Muscle layer of colon (tissue), 2 donors: ENCODE results near the gene TCERG1L.

Source experiments
- H3K27ac ChIP-seq: one replicate; pipeline ENCODE4 v1.7.0; 2013; ENCODE audit warnings: low read depth, mild to moderate bottlenecking, low read length, moderate library complexity
- H3K27me3 ChIP-seq, 2 donors: one replicate each; pipeline ENCODE4 v1.7.0; 2013; ENCODE audit warnings: low read length in 2 of 2, mild to moderate bottlenecking in 2 of 2; ENCODE audit not compliant: insufficient read depth in 2 of 2, control insufficient read depth in 1 of 2
- H3K36me3 ChIP-seq: one replicate; pipeline ENCODE4 v1.7.0; 2013; ENCODE audit warnings: mild to moderate bottlenecking, low read length; ENCODE audit not compliant: insufficient read depth
- H3K4me1 ChIP-seq: one replicate; pipeline ENCODE4 v1.7.0; 2013; ENCODE audit warnings: mild to moderate bottlenecking, low read length; ENCODE audit not compliant: insufficient read depth
- H3K4me3 ChIP-seq, 2 donors: one replicate each; pipeline ENCODE4 v1.7.0; 2013; ENCODE audit warnings: low read length in 2 of 2, low read depth in 1 of 2, mild to moderate bottlenecking in 1 of 2, moderate library complexity in 1 of 2
- H3K9ac ChIP-seq: one replicate; pipeline ENCODE4 v1.7.0; 2013; ENCODE audit warnings: low read length
- H3K9me3 ChIP-seq: one replicate; pipeline ENCODE4 v1.7.0; 2013; ENCODE audit warnings: mild to moderate bottlenecking, low read length
- donor health status: abdominal sarcoma.
- donor health status: Adenocarcinoma of cecum.

TCERG1L gene

DNA sequence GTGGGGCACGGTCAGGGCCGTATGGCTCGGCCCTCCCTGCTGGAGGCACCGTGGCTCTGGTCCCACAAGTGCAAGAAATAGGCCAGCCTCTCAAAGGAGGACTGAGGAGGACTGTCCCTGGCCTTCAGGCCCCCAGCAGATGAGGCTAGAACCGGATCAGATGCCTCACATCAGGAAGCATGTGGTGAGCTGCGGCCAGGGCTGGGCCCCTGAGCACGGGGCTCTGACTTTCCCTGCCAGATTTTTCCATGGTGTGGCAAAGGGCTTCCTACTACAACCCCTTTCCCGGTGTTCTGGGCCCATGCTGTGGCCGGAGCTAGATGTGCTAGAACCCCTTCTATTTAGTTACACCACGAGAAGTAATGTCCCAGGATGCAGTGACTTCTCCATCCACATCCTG lies 100.4 kb downstream of the TCERG1L start:
- H3K9me3 ChIP-seq, result no peaks in the 10 kb centered on the region
- H3K27me3 ChIP-seq, result no peaks in the 10 kb centered on the region
- no peaks in the 10 kb centered on the region for H3K4me1 ChIP-seq
- H3K9ac ChIP-seq, result no peak overlapping the region
- H3K36me3 ChIP-seq, result no peaks in the 10 kb centered on the region
- no peak overlapping the region for H3K4me3 ChIP-seq
- no peak overlapping the region for H3K27ac ChIP-seq

DNA sequence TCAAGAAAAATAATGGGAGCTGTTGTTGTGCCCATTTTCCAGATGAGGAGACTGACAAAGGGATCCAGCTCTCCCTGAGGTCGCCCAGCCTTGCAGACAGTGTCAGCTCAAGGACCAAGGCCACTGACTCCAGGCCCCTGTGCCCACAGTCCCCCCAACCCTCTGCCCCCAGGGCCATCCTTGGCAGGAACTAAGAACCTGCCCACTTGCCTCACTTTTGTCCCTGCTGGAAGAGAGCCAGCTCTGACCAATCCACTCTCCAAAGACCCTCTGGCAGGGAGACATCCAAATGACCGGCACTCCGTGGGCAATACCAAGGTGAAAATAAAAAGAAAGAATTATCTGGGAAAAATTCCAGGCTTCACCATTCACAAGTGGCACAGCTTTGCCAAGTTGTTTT lies 101.3 kb downstream of the TCERG1L start:
- Histone ChIP-seq H3K9ac (no peak overlapping the region), H3K36me3 (no peaks in the 10 kb centered on the region), H3K9me3 (no peaks in the 10 kb centered on the region), H3K27ac (no peak overlapping the region), H3K4me1 (no peaks in the 10 kb centered on the region), H3K4me3 (no peak overlapping the region), H3K27me3 (no peaks in the 10 kb centered on the region)

DNA sequence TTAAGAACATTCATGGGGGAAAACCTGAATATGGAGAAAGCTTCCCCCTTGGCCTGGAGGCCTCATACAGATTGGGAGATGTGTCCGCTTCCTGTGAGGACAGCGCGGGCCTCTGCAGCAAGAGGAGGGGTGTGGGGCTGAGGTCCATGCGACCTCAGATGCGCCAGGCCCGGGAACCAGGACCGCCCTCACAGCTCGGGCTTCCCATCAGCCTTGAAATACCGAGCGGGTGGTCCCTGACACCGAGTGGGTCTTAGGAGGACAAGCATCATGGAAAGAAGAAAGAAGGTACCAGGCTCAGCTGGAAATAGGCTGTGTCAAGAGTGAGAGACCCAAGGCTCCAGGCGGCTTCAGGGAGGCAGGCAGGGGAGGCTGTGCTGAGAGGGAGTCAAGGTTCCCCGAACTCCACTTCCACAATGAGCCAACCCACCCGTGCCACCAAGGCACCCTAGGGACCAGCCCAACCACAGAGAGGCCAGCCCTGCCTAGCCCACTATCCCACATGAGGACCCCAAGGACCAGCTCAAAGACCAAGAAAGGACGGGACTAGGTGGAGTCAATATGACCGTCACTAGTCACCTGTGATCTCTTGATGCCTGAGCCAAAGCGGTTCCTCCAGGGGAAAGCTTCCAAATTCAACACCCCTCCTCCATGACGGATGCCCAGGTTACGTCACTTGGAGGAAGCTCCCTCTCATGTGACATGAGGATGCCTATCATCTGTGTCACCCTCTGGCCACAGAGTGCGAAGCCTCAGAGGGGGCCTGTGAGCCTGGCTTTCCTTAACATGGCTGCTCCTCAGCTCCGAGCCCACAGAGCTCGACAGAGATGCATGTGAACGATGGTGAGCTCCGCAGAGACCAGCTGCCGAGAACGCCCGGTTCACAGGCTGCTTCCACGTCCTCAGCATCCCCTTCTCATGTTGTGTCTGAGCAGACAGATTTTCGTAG lies 103.7 kb downstream of the TCERG1L start:
- no peaks in the 10 kb centered on the region for H3K4me1 ChIP-seq
- no peak overlapping the region for H3K4me3 ChIP-seq
- no peaks in the 10 kb centered on the region for H3K27me3 ChIP-seq
- H3K9me3 ChIP-seq, result no peaks in the 10 kb centered on the region
- H3K36me3 ChIP-seq, result no peaks in the 10 kb centered on the region
- H3K9ac ChIP-seq, result no peak overlapping the region
- no peak overlapping the region for H3K27ac ChIP-seq

DNA sequence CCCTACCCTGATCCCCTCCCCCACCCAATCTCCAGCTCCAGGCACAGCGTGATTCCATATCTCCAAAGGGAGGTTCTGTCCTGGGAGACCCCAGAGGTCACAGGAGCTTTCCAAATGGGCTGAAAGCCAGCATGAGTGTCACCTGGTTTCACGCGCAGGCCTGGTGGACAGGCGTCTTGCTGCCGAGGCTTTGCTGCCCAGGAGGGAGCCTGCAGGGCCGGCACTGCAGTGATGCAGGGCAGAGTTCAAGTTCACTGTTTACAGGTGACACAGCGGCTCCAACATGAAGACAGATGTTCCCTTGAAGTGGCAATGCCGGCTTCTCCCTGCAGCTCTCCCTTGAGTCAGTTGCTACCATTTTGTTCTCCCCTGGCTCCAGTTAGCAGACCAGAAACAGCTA lies 104.3 kb downstream of the TCERG1L start:
- Histone ChIP-seq H3K9me3 (no peaks in the 10 kb centered on the region), H3K4me1 (no peaks in the 10 kb centered on the region), H3K27ac (no peak overlapping the region), H3K9ac (no peak overlapping the region), H3K27me3 (no peaks in the 10 kb centered on the region), H3K36me3 (no peaks in the 10 kb centered on the region), H3K4me3 (no peak overlapping the region)

DNA sequence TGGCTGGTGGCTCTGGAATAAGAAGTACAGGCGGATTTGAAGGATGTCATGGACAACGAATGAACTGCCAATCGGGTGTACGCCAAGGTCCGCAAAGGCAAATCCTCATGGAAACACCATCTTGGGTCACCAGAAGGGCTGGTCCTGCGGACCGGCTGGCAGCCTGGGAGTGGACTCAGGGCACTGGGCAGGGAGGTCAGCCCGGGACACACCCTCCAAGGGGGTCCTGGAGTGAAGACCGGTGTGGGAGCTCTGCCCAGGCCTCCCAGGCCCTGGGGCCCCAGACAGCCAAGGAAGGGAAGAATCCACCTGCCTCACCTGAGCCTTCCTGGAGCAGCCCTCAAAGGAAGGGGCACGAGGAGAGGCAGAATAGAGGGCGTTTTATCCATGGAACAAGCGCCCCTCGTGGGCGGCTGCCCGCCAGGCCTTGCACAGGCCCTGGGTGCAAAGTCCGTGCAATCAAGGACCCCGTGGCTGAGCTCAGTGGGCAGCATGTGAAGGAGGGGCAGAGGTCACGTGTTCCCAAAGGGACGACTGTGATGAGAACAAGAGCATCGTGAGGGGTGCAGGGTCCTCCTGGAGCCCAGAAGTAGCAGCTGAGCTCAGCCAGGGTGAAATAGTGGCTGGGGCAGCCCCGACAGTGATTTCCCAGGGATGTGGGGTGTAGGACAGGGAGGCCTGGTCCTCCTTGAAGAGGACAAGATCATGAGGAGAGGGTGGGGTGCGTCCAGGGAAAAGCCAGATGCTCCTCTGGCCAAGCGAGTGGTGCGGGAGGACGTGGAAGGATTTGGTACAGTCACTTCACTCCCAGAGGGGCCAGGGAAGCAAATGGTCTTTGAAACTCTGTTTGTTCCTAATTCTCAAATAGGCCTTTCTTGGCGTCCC lies 105.2 kb downstream of the TCERG1L start:
- Histone ChIP-seq H3K36me3 (no peaks in the 10 kb centered on the region), H3K9ac (no peak overlapping the region), H3K27ac (no peak overlapping the region), H3K27me3 (no peaks in the 10 kb centered on the region), H3K4me3 (no peak overlapping the region), H3K9me3 (no peaks in the 10 kb centered on the region), H3K4me1 (no peaks in the 10 kb centered on the region)

DNA sequence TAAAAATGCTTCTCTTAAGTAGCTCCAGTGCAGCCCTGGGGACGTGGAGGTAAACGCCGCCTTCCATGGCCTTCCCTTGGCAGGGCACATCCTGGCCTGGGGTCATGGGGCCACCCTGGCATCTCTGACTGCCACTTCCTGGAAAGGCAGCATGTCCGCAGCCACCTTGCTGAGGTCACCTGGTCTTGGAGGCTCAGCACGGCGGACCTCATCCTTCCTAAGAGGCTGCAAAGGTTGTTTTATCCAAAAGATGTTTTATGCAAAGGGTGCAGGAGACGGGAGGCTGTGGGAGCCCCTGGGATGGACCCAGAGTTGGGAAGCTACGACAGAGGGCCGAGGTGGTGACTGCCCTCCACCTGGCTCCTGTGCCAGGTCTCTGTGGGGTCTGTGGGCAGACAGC lies 106.0 kb downstream of the TCERG1L start:
- Histone ChIP-seq H3K9ac (no peak overlapping the region), H3K27me3 (no peaks in the 10 kb centered on the region), H3K4me1 (no peaks in the 10 kb centered on the region), H3K27ac (no peak overlapping the region), H3K9me3 (no peaks in the 10 kb centered on the region), H3K4me3 (no peak overlapping the region), H3K36me3 (no peaks in the 10 kb centered on the region)

DNA sequence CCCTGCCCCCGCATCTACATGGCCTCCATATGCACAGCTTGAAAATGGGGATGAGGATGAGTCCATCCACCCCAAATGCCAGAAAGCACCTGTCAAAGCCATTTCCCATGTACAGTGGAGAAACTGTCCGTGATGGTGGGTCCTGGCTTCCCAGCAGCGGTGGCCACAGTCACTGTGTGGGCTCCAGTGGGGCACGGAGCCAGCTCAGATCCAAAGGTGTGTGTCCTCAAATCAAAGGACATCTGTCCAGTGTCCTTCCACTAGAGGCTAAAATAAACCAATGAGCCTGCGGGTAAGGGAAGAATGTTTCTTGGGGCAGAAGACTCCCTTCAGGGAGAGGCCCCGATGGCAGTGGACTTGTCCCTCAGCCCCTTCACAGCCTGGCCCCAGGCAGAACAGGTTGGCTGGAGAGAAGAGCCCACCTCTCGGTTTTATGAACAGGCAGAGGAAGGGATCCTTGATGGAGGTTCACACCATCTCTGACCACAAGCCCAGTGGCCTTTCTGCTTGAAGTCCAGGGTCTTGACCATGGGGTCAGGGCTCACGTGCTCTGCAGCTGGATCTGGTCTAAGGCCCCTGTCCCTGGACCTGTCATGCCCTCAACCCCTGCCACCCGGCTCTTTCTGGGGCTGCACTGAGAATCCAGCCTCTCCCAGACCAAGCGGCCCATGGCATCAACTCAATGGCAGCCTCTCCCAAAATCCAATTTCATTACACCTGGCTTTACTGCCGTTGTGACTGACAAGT lies 106.9 kb downstream of the TCERG1L start:
- no peaks in the 10 kb centered on the region for H3K4me1 ChIP-seq
- H3K9me3 ChIP-seq, result no peaks in the 10 kb centered on the region
- H3K4me3 ChIP-seq, result no peak overlapping the region
- no peak overlapping the region for H3K9ac ChIP-seq
- H3K36me3 ChIP-seq, result no peaks in the 10 kb centered on the region
- no peak overlapping the region for H3K27ac ChIP-seq
- H3K27me3 ChIP-seq, result no peaks in the 10 kb centered on the region

DNA sequence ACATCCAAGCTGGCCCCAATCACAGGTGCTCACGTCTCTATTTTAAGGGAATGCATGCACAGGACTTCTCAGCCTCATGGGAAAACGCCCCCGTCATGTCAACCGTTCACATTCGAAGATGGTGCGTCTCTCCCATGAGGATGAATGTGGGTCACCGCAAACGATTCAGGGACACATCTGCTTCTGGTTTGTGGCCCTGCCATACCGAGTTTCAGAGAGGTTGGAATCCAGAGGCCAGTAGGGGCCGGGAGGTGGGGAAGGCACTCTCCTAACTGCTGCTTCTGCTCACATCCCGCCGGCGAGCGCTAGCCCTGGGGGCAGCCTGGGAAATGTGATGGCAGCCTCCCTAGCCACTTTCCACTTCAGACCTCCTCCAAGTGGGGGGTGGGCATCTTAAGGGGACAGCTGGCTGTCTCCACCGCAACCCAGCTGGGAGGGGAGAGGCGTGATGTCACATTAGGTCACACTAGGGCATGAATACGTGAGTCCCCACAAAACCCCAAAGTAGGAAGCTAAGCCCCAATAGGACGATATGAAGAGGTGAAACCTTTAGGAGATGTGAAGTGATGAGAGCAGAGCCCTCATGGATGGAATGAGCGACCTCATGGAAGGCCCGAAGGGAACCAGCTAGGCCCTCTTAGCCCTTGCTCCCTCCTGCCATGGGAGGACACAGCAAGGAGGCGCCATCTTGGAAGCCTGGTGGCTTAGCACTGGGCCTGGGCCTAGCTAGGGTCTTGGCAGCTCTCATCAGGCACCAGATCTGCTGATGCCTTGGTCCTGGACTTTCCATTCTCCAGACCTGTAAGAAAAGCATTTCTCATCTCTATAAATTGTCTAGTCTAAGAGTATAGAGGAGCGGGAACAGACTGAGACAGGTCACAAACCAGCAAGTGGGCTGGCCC lies 107.8 kb downstream of the TCERG1L start:
- no peaks in the 10 kb centered on the region for H3K4me1 ChIP-seq
- no peaks in the 10 kb centered on the region for H3K9me3 ChIP-seq
- no peaks in the 10 kb centered on the region for H3K27me3 ChIP-seq
- no peaks in the 10 kb centered on the region for H3K36me3 ChIP-seq
- H3K9ac ChIP-seq, result no peak overlapping the region
- no peak overlapping the region for H3K4me3 ChIP-seq
- no peak overlapping the region for H3K27ac ChIP-seq

DNA sequence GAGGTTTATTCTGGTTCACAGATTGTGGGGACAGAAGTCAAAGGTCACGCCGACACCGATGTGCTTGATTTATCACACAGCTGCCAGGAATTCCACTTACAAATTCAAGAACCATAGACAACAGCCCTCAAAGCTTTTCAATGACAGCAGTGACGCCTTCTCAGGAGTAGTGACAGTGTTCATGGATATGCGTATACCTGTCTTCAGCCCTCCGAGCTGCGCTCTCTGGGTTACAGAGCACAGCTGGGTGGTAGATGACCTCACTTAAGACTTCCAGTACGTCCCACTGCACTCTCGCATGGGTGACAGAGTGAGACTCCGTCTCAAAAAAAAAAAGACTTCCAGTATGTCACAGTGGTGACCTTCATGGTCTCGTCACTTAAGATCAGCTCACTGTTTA lies 108.5 kb downstream of the TCERG1L start:
- Histone ChIP-seq H3K4me1 (no peaks in the 10 kb centered on the region), H3K4me3 (no peak overlapping the region), H3K9ac (no peak overlapping the region), H3K27me3 (no peaks in the 10 kb centered on the region), H3K9me3 (no peaks in the 10 kb centered on the region), H3K36me3 (no peaks in the 10 kb centered on the region), H3K27ac (no peak overlapping the region)

DNA sequence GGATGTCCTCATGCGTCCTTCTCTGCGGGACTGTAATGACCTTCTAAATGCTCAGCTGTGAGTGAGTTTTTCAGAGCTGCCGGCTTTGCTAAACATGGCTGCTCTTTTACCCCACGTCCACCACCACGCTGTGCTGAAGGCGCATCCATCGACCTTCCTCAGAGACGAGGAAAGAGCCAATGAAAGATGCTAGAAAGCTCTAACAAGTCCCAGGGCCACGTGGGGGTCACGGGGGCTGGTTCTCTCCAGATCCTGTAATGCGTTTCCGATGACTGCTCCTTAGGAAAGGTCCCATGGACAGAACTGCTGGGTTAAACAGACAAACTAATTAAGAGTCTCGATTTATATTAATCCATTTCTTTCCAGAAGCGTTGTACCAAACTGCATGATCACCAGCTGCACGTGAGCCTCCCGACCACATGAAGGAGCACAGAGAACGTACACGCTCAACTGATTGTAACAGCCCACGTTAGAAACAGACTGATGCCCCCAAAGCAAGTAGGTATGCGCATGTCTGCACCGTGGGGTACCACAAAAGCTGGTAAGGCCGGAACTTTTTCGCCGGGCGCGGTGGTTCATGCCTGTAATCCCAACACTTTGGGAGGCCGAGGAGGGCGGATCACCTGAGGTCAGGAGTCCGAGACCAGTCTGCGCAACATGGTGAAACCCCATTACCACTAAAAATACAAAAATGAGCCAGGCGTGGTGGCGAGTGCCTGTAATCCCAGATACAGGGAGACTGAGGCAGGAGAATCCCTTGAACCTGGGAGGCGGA lies 109.6 kb downstream of the TCERG1L start:
- no peak overlapping the region for H3K9ac ChIP-seq
- H3K4me3 ChIP-seq, result no peak overlapping the region
- no peaks in the 10 kb centered on the region for H3K4me1 ChIP-seq
- no peaks in the 10 kb centered on the region for H3K27me3 ChIP-seq
- H3K27ac ChIP-seq, result no peak overlapping the region
- no peaks in the 10 kb centered on the region for H3K9me3 ChIP-seq
- H3K36me3 ChIP-seq, result no peaks in the 10 kb centered on the region
